KOPT-K1 (cell line): ENCODE measurements around the gene LSP1.

Source experiments
- H3K27ac ChIP-seq: fragments of 200-600 bp; sonication (generic); 2 replicates; pipeline ENCODE4 v1.5.1; 2016; ENCODE audit warnings: antibody characterized with exemption, mild to moderate bottlenecking, low read depth, low read length; ENCODE audit not compliant: poor library complexity, severe bottlenecking
- H3K36me3 ChIP-seq: fragments of 200-600 bp; sonication (generic); 2 replicates; pipeline ENCODE4 v1.5.1; 2017; ENCODE audit warnings: antibody characterized with exemption, mild to moderate bottlenecking, low read length, moderate library complexity; ENCODE audit not compliant: insufficient read depth
- H3K9me3 ChIP-seq: fragments of 200-600 bp; sonication (generic); 2 replicates; pipeline ENCODE4 v1.5.1; 2017; ENCODE audit warnings: antibody characterized with exemption, low read length, mild to moderate bottlenecking; ENCODE audit not compliant: insufficient read depth, poor library complexity, severe bottlenecking

The LSP1 gene

GRCh38 chr11:1839204-1839923 is 13.5 kb upstream of the LSP1 start:
- no peaks in the 10 kb centered on the region for H3K9me3 ChIP-seq
- H3K36me3 ChIP-seq = no peaks in the 10 kb centered on the region
- H3K27ac ChIP-seq = no peak overlapping the region

DNA sequence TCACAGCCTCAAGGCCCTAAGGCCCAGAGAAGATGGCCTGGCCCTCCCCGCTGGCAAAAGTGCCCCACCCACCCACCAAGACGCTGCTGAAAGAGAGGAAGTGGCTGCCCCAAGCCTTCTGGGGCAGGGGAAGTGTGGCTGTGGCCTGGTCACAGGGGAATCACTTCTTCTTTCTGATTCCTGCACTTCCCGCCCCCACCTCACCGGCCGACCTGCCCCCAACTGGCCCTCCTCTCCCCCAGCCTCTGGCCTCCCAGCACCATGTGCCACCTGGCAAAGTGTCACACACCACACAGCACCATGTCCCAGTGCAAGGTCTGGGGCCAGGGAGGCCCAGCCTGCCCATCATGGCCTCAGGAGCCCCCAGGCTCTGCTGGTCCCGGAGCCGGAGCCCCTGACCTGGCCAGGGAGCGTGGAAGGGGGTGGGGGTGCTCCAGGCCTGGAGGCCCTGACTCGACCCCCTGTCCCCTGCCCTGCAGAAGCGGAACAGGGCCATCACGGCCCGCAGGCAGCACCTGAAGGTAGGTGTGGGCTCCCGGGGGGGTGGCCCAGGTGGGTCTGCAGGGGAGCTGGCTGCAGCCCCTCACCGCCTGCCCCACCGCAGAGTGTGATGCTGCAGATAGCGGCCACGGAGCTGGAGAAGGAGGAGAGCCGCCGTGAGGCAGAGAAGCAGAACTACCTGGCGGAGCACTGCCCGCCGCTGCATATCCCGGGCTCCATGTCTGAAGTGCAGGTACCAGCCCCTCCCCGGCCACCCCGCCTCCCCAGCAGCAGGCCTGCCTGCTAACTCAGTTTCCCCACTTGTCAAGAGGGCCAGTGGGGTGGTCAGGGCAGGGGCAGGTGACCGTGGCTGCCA is 12.7 kb upstream of the LSP1 start:
- no peak overlapping the region for H3K27ac ChIP-seq
- H3K36me3 ChIP-seq = no peaks in the 10 kb centered on the region

DNA sequence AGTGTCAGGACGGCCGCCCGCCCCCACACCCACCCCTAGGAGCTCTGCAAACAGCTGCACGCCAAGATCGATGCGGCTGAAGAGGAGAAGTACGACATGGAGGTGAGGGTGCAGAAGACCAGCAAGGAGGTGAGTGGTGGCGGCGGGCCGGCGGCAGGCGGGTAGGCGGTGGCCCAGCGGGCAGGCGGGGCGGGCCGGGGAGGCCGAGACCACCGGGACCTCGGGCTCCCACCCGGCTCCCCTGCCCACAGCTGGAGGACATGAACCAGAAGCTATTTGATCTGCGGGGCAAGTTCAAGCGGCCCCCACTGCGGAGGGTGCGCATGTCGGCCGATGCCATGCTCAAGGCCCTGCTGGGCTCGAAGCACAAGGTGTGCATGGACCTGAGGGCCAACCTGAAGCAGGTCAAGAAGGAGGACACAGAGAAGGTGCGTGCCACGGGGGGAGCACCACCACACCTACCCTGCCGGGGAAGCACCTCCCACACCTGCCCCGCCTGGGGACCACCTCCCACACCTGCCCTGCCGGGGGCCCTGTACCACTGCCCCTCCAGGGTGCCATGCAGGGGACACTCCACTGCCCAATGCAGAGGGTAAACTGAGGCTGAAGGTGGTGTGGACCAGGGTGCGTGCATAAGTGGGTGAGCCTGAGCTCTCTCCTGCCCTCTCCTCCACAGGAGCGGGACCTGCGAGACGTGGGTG is 12.0 kb upstream of the LSP1 start:
- H3K9me3 ChIP-seq = no peaks in the 10 kb centered on the region
- no peak overlapping the region for H3K27ac ChIP-seq
- no peaks in the 10 kb centered on the region for H3K36me3 ChIP-seq

More for the DNA sequence above, 12.7 kb upstream of the LSP1 start:
- H3K9me3 ChIP-seq = no peaks in the 10 kb centered on the region

DNA sequence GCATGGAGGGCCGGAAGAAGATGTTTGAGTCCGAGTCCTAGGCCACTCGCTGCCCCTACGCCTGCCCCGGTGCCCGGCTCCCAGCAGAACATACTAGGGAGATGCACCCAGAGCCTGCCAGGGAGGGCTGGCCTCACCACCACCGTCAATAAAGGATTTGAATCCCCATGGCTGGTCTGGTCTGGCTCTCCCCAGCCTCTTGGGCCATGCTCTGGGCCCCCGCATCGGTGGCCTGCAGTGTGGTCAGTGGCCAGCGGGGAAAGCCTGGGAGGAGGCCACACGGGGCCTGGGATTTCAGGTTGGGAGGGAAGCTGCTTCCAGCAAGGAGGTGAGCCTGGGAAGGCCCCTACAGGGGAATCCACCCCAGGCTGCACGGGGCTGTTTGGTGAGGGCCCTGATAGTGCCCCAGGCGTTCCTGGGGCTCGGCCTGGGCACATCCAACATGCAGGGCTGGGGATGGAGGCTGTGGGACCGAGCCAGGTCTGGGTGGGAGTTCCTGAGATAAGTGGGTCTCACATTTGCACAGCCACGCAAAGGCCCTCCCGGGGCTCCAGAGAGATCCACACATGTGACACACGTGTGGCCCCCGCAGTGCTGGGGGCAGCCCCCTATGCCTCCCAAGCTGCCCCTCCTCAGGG is 11.3 kb upstream of the LSP1 start:
- no peak overlapping the region for H3K27ac ChIP-seq
- H3K36me3 ChIP-seq = no peaks in the 10 kb centered on the region
- H3K9me3 ChIP-seq = no peaks in the 10 kb centered on the region

- Histone ChIP-seq H3K9me3 (no peaks in the 10 kb centered on the region), H3K27ac (no peak overlapping the region), H3K36me3 (no peaks in the 10 kb centered on the region)
Observed at GRCh38 chr11:1842149-1843097, 10.5 kb upstream of the LSP1 start.

GRCh38 chr11:1843098-1843473 is 9.8 kb upstream of the LSP1 start:
- H3K36me3 ChIP-seq = no peaks in the 10 kb centered on the region
- no peaks in the 10 kb centered on the region for H3K9me3 ChIP-seq
- H3K27ac ChIP-seq = no peak overlapping the region

DNA sequence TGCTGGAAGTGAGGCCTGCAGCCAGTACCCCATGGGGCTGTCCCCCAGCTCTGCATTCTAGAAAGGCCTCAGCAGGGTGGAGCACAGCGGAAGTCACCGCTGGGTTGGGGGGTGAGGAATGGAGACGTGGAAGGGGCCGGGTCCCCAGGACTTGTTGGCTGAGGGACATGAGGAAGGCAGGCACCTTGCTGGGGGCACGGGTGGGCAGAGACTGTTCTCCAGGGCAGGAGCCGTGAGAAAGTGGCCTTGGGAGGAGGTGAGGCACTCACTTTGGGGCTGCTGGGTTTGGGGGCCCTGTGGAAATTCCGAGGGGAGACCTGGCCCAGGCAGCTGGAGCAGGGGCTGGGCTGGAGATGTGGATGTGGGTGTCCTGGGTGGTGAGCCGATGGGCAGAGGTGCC is 9.1 kb upstream of the LSP1 start:
- no peaks in the 10 kb centered on the region for H3K9me3 ChIP-seq

GRCh38 chr11:1844221-1845094 is 8.4 kb upstream of the LSP1 start:
- Histone ChIP-seq H3K9me3 (no peaks in the 10 kb centered on the region), H3K27ac (no peak overlapping the region), H3K36me3 (no peaks in the 10 kb centered on the region)

More for the DNA sequence above, 9.1 kb upstream of the LSP1 start:
- H3K27ac ChIP-seq = no peak overlapping the region
- H3K36me3 ChIP-seq = no peaks in the 10 kb centered on the region

DNA sequence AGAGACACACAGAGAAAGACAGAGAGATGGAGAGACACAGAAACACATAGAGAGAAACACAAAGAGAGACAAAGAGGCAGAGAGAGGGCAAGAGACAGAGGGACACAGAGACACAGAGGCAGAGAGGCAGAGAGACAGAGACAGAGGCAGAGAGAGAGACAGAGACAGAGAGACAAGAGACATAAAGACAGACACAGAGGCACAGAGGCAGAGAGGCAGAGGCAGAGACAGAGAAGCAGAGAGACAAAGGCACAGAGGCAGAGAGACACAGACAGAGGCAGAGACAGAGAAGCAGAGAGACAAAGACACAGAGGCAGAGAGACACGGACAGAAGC is 7.8 kb upstream of the LSP1 start:
- no peaks in the 10 kb centered on the region for H3K9me3 ChIP-seq
- no peaks in the 10 kb centered on the region for H3K36me3 ChIP-seq
- H3K27ac ChIP-seq = no peak overlapping the region

DNA sequence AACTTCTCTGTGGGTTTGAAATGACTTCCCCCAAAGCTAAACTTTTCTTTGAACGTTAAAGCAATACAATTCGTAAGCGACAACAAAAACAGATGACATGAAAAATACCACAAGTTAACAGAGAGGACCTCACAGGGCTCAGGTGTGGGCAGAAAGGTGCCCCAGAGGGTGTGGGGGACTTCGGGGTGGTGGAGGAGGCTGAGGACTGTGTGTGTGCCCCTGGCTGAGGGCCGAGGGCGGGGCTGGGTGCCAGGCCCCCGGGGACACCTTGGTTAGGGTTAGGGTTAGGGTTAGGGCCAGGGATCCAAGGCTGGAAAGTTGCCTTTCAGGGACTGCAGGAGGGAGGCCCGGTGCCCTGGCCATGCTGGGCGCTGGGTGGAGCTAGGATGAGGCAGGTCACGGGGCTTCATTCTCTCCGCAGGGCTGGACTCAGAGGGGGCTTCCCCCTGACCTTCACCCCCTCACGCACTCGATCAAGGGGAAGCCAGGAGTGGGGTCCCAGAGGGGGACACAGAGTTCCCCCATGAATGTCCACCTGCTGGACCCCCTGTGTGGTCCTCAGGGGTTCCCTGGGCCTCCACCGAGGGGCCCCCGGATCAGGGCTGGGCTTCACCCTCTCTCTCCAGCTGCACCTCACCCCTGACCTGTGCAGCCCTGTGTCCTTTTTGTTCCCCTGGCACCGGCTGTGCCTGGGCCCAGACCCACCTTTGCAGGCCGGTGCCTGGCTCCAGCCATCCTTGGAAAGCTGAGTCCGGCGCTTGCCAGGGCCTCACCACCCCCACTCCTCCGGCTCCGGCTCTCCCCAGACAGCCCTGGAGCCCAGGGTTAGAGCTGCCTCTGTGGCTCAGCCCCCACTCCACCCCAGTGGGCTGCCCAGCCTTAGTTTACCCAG is 7.1 kb upstream of the LSP1 start:
- H3K27ac ChIP-seq = no peak overlapping the region
- H3K36me3 ChIP-seq = no peaks in the 10 kb centered on the region
- H3K9me3 ChIP-seq = no peaks in the 10 kb centered on the region

DNA sequence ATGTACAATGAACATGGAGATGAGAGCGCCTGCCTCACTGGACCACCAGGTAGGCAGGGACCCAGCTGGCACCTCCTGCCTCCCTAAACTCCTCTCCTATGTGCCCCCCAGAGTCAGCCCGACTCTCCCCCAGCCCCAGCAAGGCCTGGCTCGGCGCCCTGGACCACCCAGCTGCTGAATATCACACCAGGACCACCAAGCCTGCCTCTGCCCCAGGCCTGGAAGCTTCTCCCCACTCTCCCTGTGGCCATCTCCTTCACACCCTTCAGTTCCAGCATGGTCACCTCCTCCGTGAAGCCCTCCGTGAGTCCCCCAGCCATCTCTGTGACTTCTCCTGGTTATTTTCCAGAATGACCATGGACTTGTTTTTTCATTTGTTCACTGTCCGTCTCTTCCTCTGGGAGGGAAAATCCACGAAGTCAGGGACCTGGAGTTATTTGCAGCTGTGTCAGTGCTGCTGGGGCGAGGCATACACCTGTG is 6.4 kb upstream of the LSP1 start:
- Histone ChIP-seq H3K27ac (no peak overlapping the region), H3K9me3 (no peaks in the 10 kb centered on the region), H3K36me3 (no peaks in the 10 kb centered on the region)

DNA sequence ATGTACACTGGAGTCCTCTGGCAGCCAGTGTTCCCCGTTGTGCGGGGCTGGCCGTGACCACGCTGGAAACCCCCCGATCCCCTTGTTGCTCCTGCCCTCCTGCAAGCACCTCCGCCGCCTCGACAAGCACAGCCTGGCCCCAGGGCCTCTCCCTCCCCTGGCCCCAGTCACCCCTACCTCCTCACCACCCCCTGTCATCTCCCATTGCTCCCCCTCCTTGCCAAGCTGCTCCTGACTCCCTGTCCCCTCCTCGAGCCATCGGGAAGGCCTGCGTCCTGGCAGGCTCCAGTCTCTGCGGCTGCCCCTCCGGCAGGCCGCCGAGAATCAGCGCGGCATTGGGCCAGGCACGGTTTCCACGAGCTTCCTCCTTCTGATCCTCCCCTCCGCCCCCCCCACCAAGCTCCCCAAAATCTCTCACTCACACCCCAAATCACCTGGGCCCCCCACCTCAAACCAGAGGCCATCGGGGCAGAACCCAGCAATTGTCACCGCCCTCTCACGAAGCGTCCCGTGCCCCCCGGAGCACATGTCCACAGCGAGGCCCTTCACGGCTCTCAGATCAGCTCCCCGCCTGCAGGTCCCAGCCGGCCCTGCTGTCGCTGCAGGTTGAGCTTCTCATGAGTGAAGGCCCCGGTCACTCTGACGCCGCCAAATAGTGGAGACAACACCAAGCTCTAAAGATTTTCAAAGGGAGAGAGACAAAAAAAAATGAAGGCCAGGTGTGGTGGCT is 5.7 kb upstream of the LSP1 start:
- no peak overlapping the region for H3K27ac ChIP-seq

More for the DNA sequence above, 5.7 kb upstream of the LSP1 start:
- H3K36me3 ChIP-seq = no peaks in the 10 kb centered on the region
- no peaks in the 10 kb centered on the region for H3K9me3 ChIP-seq
